Measurements from ENCODE around the gene EPHB2. TPM values are rescaled to one million over a fixed set of nuclear protein-coding genes. Genes with fewer than 3 reads are reported as not detected.

Gene EPHB2
- polyA plus RNA-seq, 1 donor from 2014 or later: not detected

DNA sequence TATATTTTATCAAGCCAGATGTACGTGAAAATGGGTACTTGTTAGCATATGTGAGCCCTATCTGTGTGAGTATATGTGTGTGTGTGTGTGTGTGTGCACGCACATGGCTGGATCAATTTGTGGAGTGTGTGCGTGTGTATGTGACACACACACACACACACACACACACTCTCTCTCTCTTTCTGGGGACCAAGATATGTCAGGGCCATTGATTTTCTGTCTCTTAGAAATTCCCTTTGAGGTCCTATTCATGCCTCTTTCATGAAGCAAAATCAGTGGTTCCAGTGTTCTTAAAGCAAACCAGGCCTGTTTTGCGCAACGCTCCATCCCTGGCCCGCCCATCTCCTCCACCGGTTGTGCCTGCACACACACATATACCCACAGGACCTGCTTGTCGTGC lies 90.0 kb downstream of the EPHB2 start:
- Mint-ChIP-seq H3K4me3 (no peak overlapping the region), H3K9me3 (no peaks in the 10 kb centered on the region), H3K4me1 (peaks cover 0 to 3% (median 0%) of the 10 kb centered on the region in 3 donors), H3K27ac (no peak overlapping the region), H3K36me3 (no peaks in the 10 kb centered on the region), H3K27me3 (peaks cover 7% of the 10 kb centered on the region)

GRCh38 chr1:22801347-22801746 lies 90.7 kb downstream of the EPHB2 start:
- H3K27ac Mint-ChIP-seq: no peak overlapping the region
- no peaks in the 10 kb centered on the region for H3K36me3 Mint-ChIP-seq
- no peak overlapping the region for H3K4me3 Mint-ChIP-seq
- no peaks in the 10 kb centered on the region for H3K9me3 Mint-ChIP-seq
- peaks cover 0 to 3% (median 0%) of the 10 kb centered on the region in 3 donors for H3K4me1 Mint-ChIP-seq
- H3K27me3 Mint-ChIP-seq: peaks cover 9% of the 10 kb centered on the region

GRCh38 chr1:22801761-22802160 lies 91.1 kb downstream of the EPHB2 start:
- Mint-ChIP-seq H3K9me3 (no peaks in the 10 kb centered on the region), H3K4me3 (no peak overlapping the region), H3K27me3 (peaks cover 9% of the 10 kb centered on the region), H3K4me1 (peaks cover 0 to 3% (median 0%) of the 10 kb centered on the region in 3 donors), H3K36me3 (no peaks in the 10 kb centered on the region), H3K27ac (no peak overlapping the region)

DNA sequence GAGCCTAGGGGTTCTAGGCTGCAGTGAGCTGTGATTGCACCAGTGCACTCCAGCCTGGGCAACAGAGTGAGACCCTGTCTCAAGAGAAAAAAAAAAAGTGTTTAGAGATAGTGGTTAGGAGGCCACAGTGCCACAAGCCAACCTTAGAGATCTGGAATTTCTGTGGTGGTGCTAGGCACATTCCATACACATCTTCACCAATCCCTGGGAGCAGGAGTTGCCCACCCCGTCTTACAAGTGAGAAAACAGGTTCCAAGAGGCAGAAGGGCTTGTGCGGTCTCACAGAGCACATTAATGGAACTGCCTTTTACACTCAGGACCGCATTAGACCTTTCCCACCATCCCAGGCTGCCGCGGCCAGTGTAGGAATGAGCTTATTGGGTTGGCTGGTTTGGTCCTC lies 93.2 kb downstream of the EPHB2 start:
- Mint-ChIP-seq H3K36me3 (no peaks in the 10 kb centered on the region), H3K4me1 (no peaks in the 10 kb centered on the region), H3K27me3 (peaks cover 9% of the 10 kb centered on the region), H3K9me3 (no peaks in the 10 kb centered on the region), H3K4me3 (no peak overlapping the region), H3K27ac (no peak overlapping the region)

DNA sequence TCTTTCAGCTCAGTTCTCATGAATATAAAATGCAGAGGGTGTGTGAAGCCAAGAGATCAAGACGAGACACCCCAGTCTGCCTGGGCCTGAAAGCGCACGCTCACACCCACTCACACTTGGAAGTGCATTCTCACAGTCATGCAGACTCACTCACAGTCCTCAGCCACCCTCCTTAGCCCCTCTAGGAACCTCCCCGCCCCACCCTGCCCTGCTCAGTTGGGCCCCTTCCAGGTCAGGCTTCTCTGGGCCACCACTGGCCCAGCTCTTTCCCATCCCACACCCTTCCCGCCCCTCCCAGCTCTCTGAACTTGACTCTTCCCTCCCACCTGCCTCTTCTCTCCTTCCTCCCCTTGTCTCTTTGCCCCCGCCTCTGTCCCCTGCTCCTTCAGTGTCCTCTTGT lies 93.8 kb downstream of the EPHB2 start:
- H3K4me3 Mint-ChIP-seq: no peak overlapping the region
- no peaks in the 10 kb centered on the region for H3K36me3 Mint-ChIP-seq
- no peaks in the 10 kb centered on the region for H3K4me1 Mint-ChIP-seq
- H3K27me3 Mint-ChIP-seq: peaks cover 10% of the 10 kb centered on the region
- H3K9me3 Mint-ChIP-seq: no peaks in the 10 kb centered on the region
- no peak overlapping the region for H3K27ac Mint-ChIP-seq

- Mint-ChIP-seq H3K4me3 (no peak overlapping the region), H3K27ac (no peak overlapping the region), H3K27me3 (peaks cover 10% of the 10 kb centered on the region), H3K9me3 (no peaks in the 10 kb centered on the region), H3K36me3 (no peaks in the 10 kb centered on the region), H3K4me1 (no peaks in the 10 kb centered on the region)
These were observed 94.5 kb downstream of the EPHB2 start for GRCh38 chr1:22804969-22805671.

GRCh38 chr1:22805672-22806038 lies 95.0 kb downstream of the EPHB2 start:
- Mint-ChIP-seq H3K36me3 (no peaks in the 10 kb centered on the region), H3K4me1 (no peaks in the 10 kb centered on the region), H3K27ac (no peak overlapping the region), H3K9me3 (no peaks in the 10 kb centered on the region), H3K4me3 (no peak overlapping the region), H3K27me3 (peaks cover 10% of the 10 kb centered on the region)

GRCh38 chr1:22806584-22806983 lies 95.9 kb downstream of the EPHB2 start:
- Mint-ChIP-seq H3K9me3 (no peaks in the 10 kb centered on the region), H3K27ac (no peak overlapping the region), H3K4me1 (no peaks in the 10 kb centered on the region), H3K27me3 (peaks cover 10% of the 10 kb centered on the region), H3K36me3 (no peaks in the 10 kb centered on the region), H3K4me3 (no peak overlapping the region)

DNA sequence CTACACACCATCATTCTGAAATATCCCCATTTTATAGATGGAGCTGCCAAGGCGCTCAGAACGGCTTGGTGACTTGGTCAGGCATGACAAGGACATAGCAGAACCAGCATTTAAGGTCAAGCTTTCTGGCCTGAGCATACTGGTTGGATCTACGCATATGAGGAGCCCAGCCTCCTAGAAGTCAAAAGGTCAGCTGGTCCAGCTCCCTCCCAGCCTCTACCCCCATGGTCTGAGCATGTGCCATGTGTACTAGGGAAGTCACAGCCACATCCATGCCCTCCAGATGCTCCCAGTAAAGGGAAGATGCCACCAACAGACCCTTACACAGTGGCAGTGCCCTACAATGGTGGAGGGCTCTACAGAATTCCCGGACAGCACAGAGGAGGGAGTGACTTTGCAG lies 96.7 kb downstream of the EPHB2 start:
- Mint-ChIP-seq H3K4me3 (no peak overlapping the region), H3K27ac (no peak overlapping the region), H3K4me1 (no peaks in the 10 kb centered on the region), H3K36me3 (no peaks in the 10 kb centered on the region), H3K27me3 (peaks cover 9% of the 10 kb centered on the region), H3K9me3 (no peaks in the 10 kb centered on the region)

DNA sequence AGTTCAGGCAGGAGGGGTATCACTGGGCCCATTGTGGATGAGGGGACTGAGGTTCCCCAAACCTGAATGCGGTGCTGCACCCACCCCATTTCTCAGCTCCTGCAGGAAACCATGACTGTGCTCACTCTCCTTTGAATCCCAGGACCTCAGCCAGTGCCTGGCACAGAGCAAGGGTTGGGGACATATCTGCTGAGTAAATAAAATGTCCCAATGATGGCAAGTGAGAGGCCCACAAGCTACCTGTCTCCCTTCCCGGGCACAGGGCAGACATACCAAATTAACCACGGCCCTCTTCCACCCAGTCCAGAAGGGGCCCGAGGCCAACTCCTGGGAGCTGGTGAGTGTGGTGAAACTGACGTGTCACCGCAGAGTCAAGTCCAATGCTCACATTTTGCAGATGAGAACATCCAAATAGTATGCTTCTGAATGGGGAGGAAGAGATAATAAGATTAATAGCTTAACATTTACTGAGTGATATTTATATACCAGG lies 97.6 kb downstream of the EPHB2 start:
- Mint-ChIP-seq H3K4me3 (no peak overlapping the region), H3K27ac (no peak overlapping the region), H3K4me1 (no peaks in the 10 kb centered on the region), H3K27me3 (peaks cover 7% of the 10 kb centered on the region), H3K9me3 (no peaks in the 10 kb centered on the region), H3K36me3 (no peaks in the 10 kb centered on the region)

DNA sequence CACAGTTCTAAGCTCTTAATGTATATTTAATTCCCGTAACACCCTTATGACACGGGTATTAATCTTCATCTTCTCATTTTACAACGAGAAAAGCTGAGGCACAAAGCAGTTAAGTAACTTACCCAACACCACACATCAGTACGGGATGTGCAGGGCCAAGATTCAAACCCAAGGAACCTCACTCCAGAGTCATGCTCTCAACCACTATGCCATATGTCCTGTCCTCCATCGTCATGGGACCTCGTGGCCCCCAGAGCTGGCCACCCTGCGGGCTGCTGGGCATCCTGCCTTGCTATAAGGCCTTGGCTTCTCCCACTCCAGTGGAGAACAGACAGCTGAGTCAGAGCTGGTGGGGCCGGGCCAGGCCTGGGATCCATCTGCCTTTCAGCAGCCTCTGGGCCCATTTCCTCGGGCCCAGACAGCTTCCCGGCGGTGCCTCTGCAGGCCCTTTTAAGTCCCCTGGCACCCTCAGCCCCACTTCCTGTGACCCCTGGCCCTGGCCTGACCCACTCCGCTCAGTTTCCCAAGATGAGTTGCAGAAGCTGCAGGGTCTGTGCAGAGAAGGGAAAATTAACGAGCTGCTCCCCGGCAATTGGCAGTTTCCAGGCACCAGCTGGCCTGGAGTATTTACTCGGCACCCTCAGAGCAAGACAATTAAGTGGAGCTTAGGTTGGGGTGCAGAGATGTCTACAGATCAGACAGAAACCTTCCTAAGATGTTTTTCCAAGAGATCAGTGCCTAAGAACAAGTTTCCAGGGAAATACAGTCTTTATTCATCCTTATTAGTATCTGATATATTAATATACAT lies 98.2 kb downstream of the EPHB2 start:
- H3K4me3 Mint-ChIP-seq: no peak overlapping the region
- peaks cover 7% of the 10 kb centered on the region for H3K27me3 Mint-ChIP-seq
- H3K36me3 Mint-ChIP-seq: no peaks in the 10 kb centered on the region

GRCh38 chr1:22809783-22810182 lies 99.1 kb downstream of the EPHB2 start:
- H3K9me3 Mint-ChIP-seq: no peaks in the 10 kb centered on the region
- no peak overlapping the region for H3K4me3 Mint-ChIP-seq
- peaks cover 7% of the 10 kb centered on the region for H3K27me3 Mint-ChIP-seq
- H3K4me1 Mint-ChIP-seq: no peaks in the 10 kb centered on the region
- no peaks in the 10 kb centered on the region for H3K36me3 Mint-ChIP-seq
- no peak overlapping the region for H3K27ac Mint-ChIP-seq

More for the DNA sequence above, 98.2 kb downstream of the EPHB2 start:
- Mint-ChIP-seq H3K27ac (no peak overlapping the region), H3K9me3 (no peaks in the 10 kb centered on the region), H3K4me1 (no peaks in the 10 kb centered on the region)

- H3K27ac Mint-ChIP-seq: no peak overlapping the region
- H3K9me3 Mint-ChIP-seq: no peaks in the 10 kb centered on the region
- H3K36me3 Mint-ChIP-seq: no peaks in the 10 kb centered on the region
- no peak overlapping the region for H3K4me3 Mint-ChIP-seq
- peaks cover 6% of the 10 kb centered on the region for H3K27me3 Mint-ChIP-seq
- no peaks in the 10 kb centered on the region for H3K4me1 Mint-ChIP-seq
These were observed 99.7 kb downstream of the EPHB2 start for GRCh38 chr1:22810378-22810777.

- no peak overlapping the region for H3K27ac Mint-ChIP-seq
- no peaks in the 10 kb centered on the region for H3K4me1 Mint-ChIP-seq
- H3K9me3 Mint-ChIP-seq: no peaks in the 10 kb centered on the region
- peaks cover 1% of the 10 kb centered on the region for H3K27me3 Mint-ChIP-seq
- H3K36me3 Mint-ChIP-seq: no peaks in the 10 kb centered on the region
- H3K4me3 Mint-ChIP-seq: no peak overlapping the region
These were observed 101.6 kb downstream of the EPHB2 start for GRCh38 chr1:22812092-22812880.
